HG02798 (cell line): ENCODE data around the gene ESR2.
"Not testable (repeated sequence)": the region's sequence is repeated elsewhere in the genome, so short reads cannot be mapped to it uniquely, and the experiment has no call there.

Experiments
- ATAC-seq: cut with Tn5 transposase; IDR thresholded peaks from one replicate; pipeline ENCODE4 v1.9.1; 2021; ENCODE audit warnings: mild to moderate bottlenecking; ENCODE audit not compliant: unreplicated experiment, poor library complexity

ESR2 gene

DNA sequence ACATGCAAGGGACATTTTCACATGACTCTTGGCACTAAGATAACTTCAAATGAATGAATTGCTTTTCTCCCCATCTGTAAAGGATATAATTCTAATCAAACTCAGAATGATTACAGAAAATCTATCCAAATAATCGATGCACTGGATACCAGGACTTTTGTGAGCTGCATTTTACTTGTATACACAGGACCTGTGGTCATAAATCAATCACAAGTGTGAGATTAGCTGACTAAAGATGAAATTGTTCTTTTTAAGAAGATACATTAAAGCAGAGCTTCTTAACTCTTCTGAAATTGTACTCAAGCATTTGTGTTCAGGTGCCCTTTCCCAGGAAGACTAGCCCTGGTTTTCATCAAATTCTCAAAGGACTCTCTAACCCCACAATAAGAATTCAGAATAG lies 66.3 kb downstream of the ESR2 start:
- no peak for ATAC-seq

- ATAC-seq = no peak
Measured at GRCh38 chr14:64225151-64225757, 68.9 kb downstream of the ESR2 start.

DNA sequence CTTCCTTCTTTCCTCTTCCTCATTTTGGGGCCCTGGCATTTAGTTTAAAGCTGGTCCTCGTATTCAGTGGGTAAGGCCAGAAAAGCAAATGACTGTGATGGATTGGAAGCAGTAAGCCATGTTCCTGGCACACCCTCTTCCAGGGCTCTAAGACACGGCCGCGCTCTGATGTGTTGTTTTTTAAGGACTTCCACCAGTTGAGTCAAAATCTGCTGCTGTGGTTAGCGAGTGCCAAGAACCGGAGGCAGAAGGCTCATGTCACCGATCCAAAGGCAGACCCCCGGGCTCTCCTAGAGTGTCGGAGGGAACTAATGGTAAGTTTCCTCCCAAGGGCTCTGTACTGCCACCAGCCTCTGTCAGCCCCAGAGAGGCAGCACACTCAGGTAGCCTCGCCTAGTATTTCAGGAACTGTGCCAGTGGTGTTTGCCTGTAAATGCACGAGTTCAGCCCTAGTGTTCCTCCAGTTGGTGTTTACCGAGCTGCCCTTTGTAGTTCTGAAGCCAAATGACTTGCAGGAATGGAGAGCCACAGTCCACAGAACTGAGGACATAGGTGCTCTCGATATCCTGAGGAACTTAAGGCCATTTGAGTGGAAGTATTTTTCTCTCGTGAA lies 72.7 kb downstream of the ESR2 start:
- no peak for ATAC-seq

DNA sequence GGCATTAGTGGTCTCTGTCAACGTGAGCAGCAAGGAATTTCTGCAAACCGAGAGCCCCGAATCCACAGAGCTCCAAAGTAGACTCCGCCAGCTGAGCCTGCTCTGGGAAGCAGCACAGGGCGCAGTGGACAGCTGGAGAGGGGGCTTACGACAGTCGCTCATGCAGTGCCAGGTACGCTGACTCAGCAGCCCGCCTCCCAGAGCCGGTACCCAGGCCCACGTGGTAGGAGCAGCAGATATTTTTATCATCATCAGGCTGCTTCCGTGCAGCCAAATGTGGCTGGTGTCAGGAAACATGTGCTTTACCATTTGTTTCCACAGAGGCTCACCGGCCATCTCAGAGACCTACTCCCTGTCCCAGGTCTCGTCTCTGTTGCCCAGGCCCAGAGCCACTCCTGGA lies 73.7 kb downstream of the ESR2 start:
- no peak for ATAC-seq

DNA sequence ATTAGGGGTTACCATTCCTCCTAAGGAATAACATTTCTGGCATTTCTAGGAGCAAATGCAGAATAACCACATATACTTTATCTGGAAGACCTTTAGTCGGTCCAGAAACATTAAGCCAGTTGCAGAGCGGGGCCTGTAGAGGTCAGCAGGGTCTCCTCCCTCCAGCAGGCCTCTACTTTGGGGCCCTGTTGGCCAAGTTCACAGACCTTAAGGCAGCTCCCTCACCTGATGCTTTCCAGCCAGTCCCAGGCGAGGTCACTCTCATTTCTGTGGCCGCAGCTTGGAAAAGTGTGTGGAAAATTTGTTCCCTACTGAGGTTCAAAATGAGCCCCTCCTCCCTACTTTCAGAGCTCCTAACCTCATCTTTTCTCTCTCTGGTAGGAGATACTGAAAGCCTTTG lies 74.1 kb downstream of the ESR2 start:
- no peak for ATAC-seq

DNA sequence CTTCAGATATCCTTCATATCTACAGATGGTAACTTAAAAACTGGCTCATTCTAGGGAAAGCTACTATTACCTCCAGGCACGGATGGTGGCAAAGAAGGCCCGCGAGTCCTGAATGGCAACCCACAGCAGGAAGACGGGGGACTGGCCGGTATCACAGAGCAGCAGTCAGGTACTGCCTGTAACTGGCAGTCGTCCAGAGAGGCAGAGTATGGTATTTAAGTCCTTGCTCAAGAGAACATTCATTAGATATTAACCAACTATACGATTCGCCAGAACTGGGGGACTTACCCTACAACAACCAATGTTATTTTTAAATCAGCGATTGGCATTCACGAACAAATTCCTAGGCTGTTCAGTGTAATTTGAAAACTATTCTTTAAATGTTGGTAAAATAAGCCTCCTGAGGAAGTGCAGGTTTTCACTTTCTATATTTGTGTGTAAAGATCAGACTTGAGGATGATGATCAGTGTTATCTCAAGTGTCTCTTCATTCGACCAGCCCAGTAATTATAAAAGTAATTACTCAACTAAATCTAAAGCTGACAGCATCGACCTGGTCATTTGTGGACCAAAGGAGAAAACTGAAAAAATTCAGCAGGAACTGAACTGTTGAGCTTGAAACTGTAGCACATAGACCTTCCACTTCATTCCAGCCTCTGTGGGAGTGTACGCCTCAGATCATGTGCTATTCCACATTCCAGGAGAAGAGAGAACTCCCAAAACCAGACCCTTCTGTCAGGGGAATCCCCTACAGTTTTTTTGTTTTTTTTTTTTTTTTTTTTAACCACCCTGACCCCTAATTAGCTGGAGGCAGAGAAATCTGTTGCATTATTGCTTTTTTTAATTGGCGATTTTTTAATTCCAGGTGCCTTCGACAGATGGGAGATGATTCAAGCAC lies 75.6 kb downstream of the ESR2 start:
- no peak for ATAC-seq

- ATAC-seq = peak; percentile 7
Measured at GRCh38 chr14:64217834-64218233, 76.3 kb downstream of the ESR2 start.

DNA sequence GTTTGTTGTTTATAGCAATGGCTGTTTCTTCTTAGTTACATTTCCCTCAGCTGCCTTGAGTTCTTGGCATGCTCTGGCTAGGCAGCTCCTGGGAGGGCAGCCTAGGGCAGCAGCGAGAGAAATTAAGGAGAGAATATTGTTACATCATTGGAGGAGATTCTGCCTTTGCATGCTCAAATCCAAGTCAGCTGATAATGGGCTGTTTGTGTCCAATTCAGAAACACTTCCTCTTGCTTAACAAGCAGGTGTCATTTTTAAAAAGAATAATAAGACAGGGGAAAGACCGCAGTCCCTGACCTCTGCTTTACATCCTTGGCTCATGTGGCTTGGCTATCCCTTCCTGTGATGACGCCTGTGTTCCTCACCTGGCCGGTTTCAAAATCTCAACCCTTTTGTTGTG lies 76.9 kb downstream of the ESR2 start:
- peak; percentile 54 for ATAC-seq

DNA sequence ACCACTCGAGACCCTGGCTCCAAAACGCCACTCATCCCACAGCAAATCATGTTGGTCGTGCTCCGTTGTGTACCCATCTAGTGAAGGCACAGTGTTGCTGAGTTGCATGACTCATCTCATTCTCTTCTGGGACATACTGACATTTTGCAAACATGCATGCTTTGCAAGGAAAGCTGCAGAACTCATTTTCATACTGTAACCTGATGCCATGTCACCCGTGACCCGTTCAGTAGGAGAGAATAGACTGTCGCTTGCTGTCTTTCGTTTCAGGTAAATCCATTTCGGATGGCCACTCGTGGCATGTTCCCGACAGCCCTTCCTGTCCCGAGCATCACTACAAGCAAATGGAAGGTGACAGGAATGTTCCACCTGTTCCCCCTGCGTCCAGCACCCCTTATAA lies 78.2 kb downstream of the ESR2 start:
- no peak for ATAC-seq

DNA sequence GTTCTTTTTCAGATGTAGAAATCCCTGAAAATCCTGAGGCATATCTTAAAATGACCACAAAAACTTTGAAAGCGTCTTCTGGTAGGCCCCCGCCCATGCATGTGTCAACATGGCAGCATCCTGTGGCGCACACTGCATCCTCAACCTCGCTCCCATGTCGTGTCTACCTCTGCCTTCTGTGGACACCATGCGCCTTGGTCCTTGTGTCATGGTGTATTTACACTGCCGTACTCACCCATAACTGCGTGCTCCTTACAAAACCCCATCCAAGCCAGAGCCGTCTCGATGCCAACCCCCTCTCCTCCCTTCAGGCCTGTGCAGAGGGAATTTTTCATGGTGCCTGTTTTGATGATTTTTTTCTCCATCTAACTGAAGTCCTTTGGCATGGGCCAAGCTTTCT lies 78.9 kb downstream of the ESR2 start:
- no peak for ATAC-seq

- no peak for ATAC-seq
Measured at GRCh38 chr14:64213853-64214570, 80.2 kb downstream of the ESR2 start.

- no peak for ATAC-seq
Measured at GRCh38 chr14:64213086-64213485, 81.1 kb downstream of the ESR2 start.

- ATAC-seq = no peak
Measured at GRCh38 chr14:64212666-64213065, 81.5 kb downstream of the ESR2 start.

GRCh38 chr14:64210912-64211311 lies 83.3 kb downstream of the ESR2 start:
- ATAC-seq = not testable (repeated sequence)

- ATAC-seq = no peak
Measured at GRCh38 chr14:64210216-64210615, 84.0 kb downstream of the ESR2 start.

- ATAC-seq = peak; percentile 58
Measured at GRCh38 chr14:64209444-64210131, 84.6 kb downstream of the ESR2 start.

DNA sequence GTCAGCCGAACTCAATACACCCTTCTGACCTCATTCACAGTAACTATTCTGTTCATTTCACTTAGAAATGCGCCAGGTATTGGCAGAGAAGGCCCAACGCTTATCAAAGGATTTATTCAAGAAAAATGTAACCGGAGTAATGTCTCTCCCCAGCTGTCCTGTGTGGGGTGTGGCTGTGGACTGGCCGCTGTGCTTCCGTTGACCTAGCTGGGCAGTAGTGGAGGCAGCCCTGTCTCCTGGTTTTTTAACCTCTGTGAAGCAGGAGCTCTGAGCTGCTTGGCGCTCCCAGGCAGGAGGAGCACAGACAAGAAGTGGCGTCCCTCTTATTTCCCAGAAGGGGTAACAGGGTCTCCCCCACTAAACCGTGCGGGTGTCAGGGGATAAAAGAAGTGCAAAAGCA lies 85.2 kb downstream of the ESR2 start:
- ATAC-seq = no peak

DNA sequence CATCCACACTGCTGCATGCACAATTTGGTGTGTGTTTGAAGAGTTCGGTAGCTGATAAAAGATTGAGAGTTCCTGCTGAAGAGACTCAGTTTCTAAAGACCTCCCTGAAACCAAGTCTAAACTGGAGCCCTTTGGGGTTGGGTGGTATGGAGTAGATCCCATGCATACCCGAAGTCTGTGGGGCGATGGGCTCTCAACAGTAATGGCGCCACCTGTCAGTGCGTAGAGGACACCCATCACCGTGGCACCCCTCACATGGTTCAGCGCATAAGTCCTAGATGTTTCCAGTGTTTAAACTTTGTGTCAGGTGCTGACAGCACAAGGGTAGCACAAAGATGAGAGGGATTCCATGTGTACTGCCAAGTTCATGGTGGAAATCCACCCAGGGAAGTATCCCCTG lies 85.9 kb downstream of the ESR2 start:
- no peak for ATAC-seq

DNA sequence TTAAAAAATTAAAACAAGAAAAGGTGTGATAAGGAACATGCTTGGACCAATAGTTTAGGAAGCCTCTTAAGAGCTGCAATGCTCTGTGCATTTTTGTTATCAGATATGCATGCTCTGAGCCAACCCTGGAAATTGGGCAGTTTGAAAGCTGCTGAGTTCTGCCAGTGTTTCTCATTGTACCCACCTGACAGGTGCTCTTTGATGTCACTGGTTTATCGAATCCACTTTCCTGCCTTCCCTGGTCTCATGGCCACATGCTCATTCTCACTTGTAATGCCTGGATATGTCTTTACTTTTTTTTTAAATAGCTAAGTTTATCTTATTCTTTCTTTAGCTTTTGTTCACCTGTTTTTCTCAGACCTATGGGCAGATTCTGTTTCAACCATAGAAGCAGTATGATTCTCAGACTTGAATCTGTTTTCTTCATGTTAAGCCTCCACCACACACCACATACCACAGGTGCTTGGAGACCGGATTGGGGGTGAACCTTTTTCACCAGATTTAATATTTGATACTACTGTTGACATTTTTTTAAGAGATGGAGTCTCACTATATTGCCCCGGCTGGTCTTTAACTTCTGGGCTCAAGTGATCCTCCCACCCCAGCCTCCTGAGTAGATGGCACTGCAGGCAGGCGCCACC lies 90.7 kb downstream of the ESR2 start:
- ATAC-seq = no peak

GRCh38 chr14:64202716-64203115 lies 91.5 kb downstream of the ESR2 start:
- ATAC-seq = no peak
